Testis (tissue), 3 donors: ENCODE data around the gene INHBB. TPM values are rescaled to one million over a fixed set of nuclear protein-coding genes. Genes with fewer than 3 reads are reported as not detected.

ENCODE experiments used
- DNase-seq: peaks from one replicate; pipeline ENCODE4 v3.0.0-alpha.2; 2019
- H3K27ac ChIP-seq, 2 donors: fragments of 200-600 bp; sonication (generic); one replicate each; pipeline ENCODE4 v1.5.1; 2019
- H3K27me3 ChIP-seq: fragments of 200-600 bp; sonication (generic); one replicate; pipeline ENCODE4 v1.5.1; 2019
- H3K36me3 ChIP-seq: fragments of 200-600 bp; sonication (generic); one replicate; pipeline ENCODE4 v1.5.1; 2017; ENCODE audit warnings: low read depth; ENCODE audit errors: missing control alignments
- H3K4me1 ChIP-seq: fragments of 200-600 bp; sonication (generic); one replicate; pipeline ENCODE4 v1.5.1; 2019
- H3K4me3 ChIP-seq, 2 donors: fragments of 200-600 bp; sonication (generic); one replicate each; pipeline ENCODE4 v1.5.1; 2017 to 2019
- H3K9me3 ChIP-seq: fragments of 200-600 bp; sonication (generic); one replicate; pipeline ENCODE4 v1.5.1; 2017
- POLR2A ChIP-seq: fragments of 450-650 bp; IDR thresholded peaks from one replicate; pipeline ENCODE4 v1.6.1; 2017; ENCODE audit warnings: antibody characterized with exemption, mild to moderate bottlenecking, moderate library complexity
- WGBS, 2 donors: methylation state at CpG; one replicate each; pipeline ENCODE4 v1.1.5; 2018; 5-methylcytosine and 5-hydroxymethylcytosine counted together
- intact Hi-C: fragments of 100-400 bp; cut with DNase I; formaldehyde crosslinking; loops from one replicate; pipeline ENCODE4 v1.15.1; 2023; ENCODE audit warnings: low total_unique reads
- polyA plus RNA-seq: library from polyadenylated mRNA; stranded (reverse); fragments of 350-450 nt; fragmentation: Illumina TruSeq; extraction: RNeasy Lipid Tissue Mini Kit (QIAGEN cat#74804); gene quantifications from one replicate; pipeline ENCODE4 v1.2.3, GENCODE V29; 2014; ENCODE audit warnings: low read depth, low replicate concordance; ENCODE audit not compliant: insufficient read depth
- total RNA-seq, 2 donors: library from RNA; depleted of rRNA; stranded (reverse); fragments of >200 nt; gene quantifications; one replicate each; pipeline ENCODE4 v1.2.3, GENCODE V29; 2016
- TF ChIP-seq, protein P1 (sequence below), 3 experiments: fragments of 450-650 bp in 2 of 3; fragments of 200-600 bp in 1 of 3; sonication (generic) in 1 of 3; IDR thresholded peaks; one replicate each; pipeline ENCODE4 v1.5.1; 2016 to 2019; ENCODE audit warnings: antibody characterized with exemption in 3 of 3, mild to moderate bottlenecking in 2 of 3, moderate library complexity in 1 of 3

The INHBB gene
- total and polyA plus RNA-seq, 3 donors from 2014 or later, result 46.1 to 123 (median 55.4) TPM

GRCh38 chr2:120300385-120300784 lies 45.6 kb upstream of the INHBB start:
- H3K9me3 ChIP-seq, result no peaks in the 10 kb centered on the region
- H3K27me3 ChIP-seq, result no peaks in the 10 kb centered on the region
- no peaks in the 10 kb centered on the region for H3K4me1 ChIP-seq
- no peaks in the 10 kb centered on the region for H3K36me3 ChIP-seq
- WGBS, 2 donors, result 91% methylated on average over 10 of the region's 10 CpGs
- H3K27ac ChIP-seq, result no peak overlapping the region
- no peak for DNase-seq
- intact Hi-C loops, result no loop called here
- TF ChIP-seq, protein P1, sequence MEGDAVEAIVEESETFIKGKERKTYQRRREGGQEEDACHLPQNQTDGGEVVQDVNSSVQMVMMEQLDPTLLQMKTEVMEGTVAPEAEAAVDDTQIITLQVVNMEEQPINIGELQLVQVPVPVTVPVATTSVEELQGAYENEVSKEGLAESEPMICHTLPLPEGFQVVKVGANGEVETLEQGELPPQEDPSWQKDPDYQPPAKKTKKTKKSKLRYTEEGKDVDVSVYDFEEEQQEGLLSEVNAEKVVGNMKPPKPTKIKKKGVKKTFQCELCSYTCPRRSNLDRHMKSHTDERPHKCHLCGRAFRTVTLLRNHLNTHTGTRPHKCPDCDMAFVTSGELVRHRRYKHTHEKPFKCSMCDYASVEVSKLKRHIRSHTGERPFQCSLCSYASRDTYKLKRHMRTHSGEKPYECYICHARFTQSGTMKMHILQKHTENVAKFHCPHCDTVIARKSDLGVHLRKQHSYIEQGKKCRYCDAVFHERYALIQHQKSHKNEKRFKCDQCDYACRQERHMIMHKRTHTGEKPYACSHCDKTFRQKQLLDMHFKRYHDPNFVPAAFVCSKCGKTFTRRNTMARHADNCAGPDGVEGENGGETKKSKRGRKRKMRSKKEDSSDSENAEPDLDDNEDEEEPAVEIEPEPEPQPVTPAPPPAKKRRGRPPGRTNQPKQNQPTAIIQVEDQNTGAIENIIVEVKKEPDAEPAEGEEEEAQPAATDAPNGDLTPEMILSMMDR (IDR thresholded peaks at IDR 0.05), result no peak
- TF ChIP-seq POLR2A, result no peak
- H3K4me3 ChIP-seq, result no peak overlapping the region

DNA sequence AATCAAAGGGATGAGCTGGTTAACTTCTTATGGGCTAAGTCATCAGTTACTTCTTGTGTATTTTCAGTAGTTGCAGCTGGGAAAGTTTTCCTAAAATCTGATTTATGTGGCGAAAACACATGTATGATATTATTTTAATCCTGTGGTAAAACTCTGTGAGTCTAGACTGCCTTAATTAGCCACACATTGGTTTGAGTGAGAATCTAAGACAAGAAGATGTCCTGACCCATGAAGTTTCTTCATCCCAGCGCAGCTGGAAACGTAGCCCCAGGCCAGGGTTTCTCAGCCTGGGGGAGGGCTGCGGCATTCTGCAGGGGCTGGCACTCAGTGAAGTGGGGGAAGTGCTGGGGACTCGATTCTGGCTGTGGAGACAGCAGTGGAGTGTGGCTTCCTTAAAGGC lies 44.7 kb upstream of the INHBB start:
- intact Hi-C loops, result no loop called here
- Histone ChIP-seq H3K4me3 (no peak overlapping the region), H3K4me1 (no peaks in the 10 kb centered on the region), H3K27ac (no peak overlapping the region), H3K9me3 (no peaks in the 10 kb centered on the region), H3K27me3 (no peaks in the 10 kb centered on the region), H3K36me3 (no peaks in the 10 kb centered on the region)
- DNase-seq, result no peak
- WGBS, 2 donors, result 88 to 90% methylated on average over 5 of the region's 5 CpGs
- TF ChIP-seq, protein P1 (IDR thresholded peaks at IDR 0.05), result no peak
- no peak for TF ChIP-seq POLR2A

- no peaks in the 10 kb centered on the region for H3K4me1 ChIP-seq
- no peaks in the 10 kb centered on the region for H3K9me3 ChIP-seq
- no peaks in the 10 kb centered on the region for H3K27me3 ChIP-seq
- intact Hi-C loops, result no loop called here
- no peak for DNase-seq
- no peak overlapping the region for H3K27ac ChIP-seq
- no peak for TF ChIP-seq POLR2A
- TF ChIP-seq, protein P1 (IDR thresholded peaks at IDR 0.05), result no peak
- H3K36me3 ChIP-seq, result no peaks in the 10 kb centered on the region
- WGBS, 2 donors, result 93 to 96% methylated on average over 12 of the region's 12 CpGs
- no peak overlapping the region for H3K4me3 ChIP-seq
These were observed 43.6 kb upstream of the INHBB start for GRCh38 chr2:120302301-120302700.

- Histone ChIP-seq H3K4me1 (no peaks in the 10 kb centered on the region), H3K9me3 (no peaks in the 10 kb centered on the region), H3K27ac (no peak overlapping the region), H3K36me3 (no peaks in the 10 kb centered on the region), H3K27me3 (no peaks in the 10 kb centered on the region), H3K4me3 (no peak overlapping the region)
- intact Hi-C loops, result no loop called here
- no peak for DNase-seq
- TF ChIP-seq, protein P1 (IDR thresholded peaks at IDR 0.05), result no peak
- no peak for TF ChIP-seq POLR2A
- 87 to 89% methylated on average over 6 of the region's 6 CpGs for WGBS, 2 donors
These were observed 42.8 kb upstream of the INHBB start for GRCh38 chr2:120303177-120303576.

DNA sequence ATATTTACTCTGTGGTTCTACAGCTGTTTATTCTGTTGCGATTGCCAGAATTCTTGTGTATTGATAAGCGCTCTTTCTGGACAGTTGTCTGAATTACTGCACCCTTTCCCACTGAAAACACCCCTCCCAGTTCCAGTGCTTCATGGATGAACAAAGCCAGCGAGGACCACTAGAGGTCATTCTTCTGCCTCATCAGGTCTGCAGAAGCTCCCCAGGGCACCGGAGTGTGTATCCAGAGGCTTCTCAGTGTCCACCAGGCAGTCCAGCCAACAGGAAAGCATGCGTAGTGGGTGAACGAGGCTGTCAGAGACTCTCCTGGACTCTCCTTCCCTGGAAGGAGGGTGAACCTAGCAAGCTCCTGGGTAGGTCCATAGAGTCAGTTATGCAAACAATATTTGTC lies 40.6 kb upstream of the INHBB start:
- peak; percentile 68 for DNase-seq
- Histone ChIP-seq H3K4me1 (no peaks in the 10 kb centered on the region), H3K9me3 (no peaks in the 10 kb centered on the region), H3K27me3 (no peaks in the 10 kb centered on the region), H3K4me3 (no peak overlapping the region), H3K27ac (no peak overlapping the region), H3K36me3 (no peaks in the 10 kb centered on the region)
- 60 to 78% methylated on average over 6 of the region's 6 CpGs for WGBS, 2 donors
- no peak for TF ChIP-seq POLR2A
- TF ChIP-seq, protein P1 (IDR thresholded peaks at IDR 0.05), result peak in 1 of 3 experiments; percentile 13
- intact Hi-C loops, result no loop called here
